SIG-M5 (cell line): ENCODE results near the gene PALLD.

Experiments used
- DNase-seq: peaks from one replicate; lab custom pipeline; 2025; lab: John Stamatoyannopoulos, UW

Gene PALLD

GRCh38 chr4:168593399-168593798 lies 96.5 kb downstream of the PALLD start:
- no peak for DNase-seq

GRCh38 chr4:168594121-168594520 lies 97.3 kb downstream of the PALLD start:
- DNase-seq: no peak

GRCh38 chr4:168598191-168598590 lies 101.3 kb downstream of the PALLD start:
- no peak for DNase-seq

- no peak for DNase-seq
Observed at GRCh38 chr4:168600796-168601583, 104.1 kb downstream of the PALLD start.

- DNase-seq: no peak
Observed at GRCh38 chr4:168601899-168602298, 105.0 kb downstream of the PALLD start.

GRCh38 chr4:168604496-168605373 lies 107.9 kb downstream of the PALLD start:
- no peak for DNase-seq

- DNase-seq: no peak
Observed at GRCh38 chr4:168605411-168605810, 108.6 kb downstream of the PALLD start.

- DNase-seq: no peak
Observed at GRCh38 chr4:168607215-168607614, 110.4 kb downstream of the PALLD start.

GRCh38 chr4:168608771-168609170 lies 111.9 kb downstream of the PALLD start:
- no peak for DNase-seq

GRCh38 chr4:168609369-168609768 lies 112.5 kb downstream of the PALLD start:
- DNase-seq: no peak

GRCh38 chr4:168610911-168611530 lies 114.2 kb downstream of the PALLD start:
- no peak for DNase-seq

GRCh38 chr4:168612450-168613135 lies 115.7 kb downstream of the PALLD start:
- no peak for DNase-seq

GRCh38 chr4:168613869-168614268 lies 117.0 kb downstream of the PALLD start:
- DNase-seq: no peak

GRCh38 chr4:168614281-168615057 lies 117.6 kb downstream of the PALLD start:
- DNase-seq: no peak

- DNase-seq: no peak
Observed at GRCh38 chr4:168615294-168616065, 118.6 kb downstream of the PALLD start.

- no peak for DNase-seq
Observed at GRCh38 chr4:168618577-168619265, 121.9 kb downstream of the PALLD start.

- DNase-seq: no peak
Observed at GRCh38 chr4:168619266-168619631, 122.4 kb downstream of the PALLD start.

- no peak for DNase-seq
Observed at GRCh38 chr4:168621806-168622589, 125.1 kb downstream of the PALLD start.

GRCh38 chr4:168622600-168622999 lies 125.7 kb downstream of the PALLD start:
- no peak for DNase-seq
